HepG2 (cell line): ENCODE measurements around the gene USP32. TPM values are rescaled to one million over a fixed set of nuclear protein-coding genes. Genes with fewer than 3 reads are reported as not detected.

Source experiments
- AGO1 ChIP-seq: fragments of 200-400 bp; formaldehyde crosslinking; IDR thresholded peaks from 2 replicates; pipeline ENCODE4 v1.6.1; 2017; ENCODE audit warnings: mild to moderate bottlenecking, low read depth, low read length, moderate library complexity; ENCODE audit not compliant: poor library complexity, severe bottlenecking
- AHR ChIP-seq: IDR thresholded peaks from 2 replicates; pipeline ENCODE4 v1.6.1; 2018; ENCODE audit warnings: missing genetic modification reagents, missing compliant biosample characterization
- CENPT ChIP-seq: sonication (generic); formaldehyde crosslinking; IDR thresholded peaks from 2 replicates; pipeline ENCODE4 v1.8.0; 2022; ENCODE audit warnings: low read depth, mild to moderate bottlenecking, moderate library complexity, missing genetic modification reagents
- DR1 ChIP-seq: sonication (generic); formaldehyde crosslinking; IDR thresholded peaks from 2 replicates; pipeline ENCODE4 v1.8.0; 2021; ENCODE audit warnings: mild to moderate bottlenecking, missing genetic modification reagents, inconsistent platforms
- E2F2 ChIP-seq: sonication (generic); formaldehyde crosslinking; IDR thresholded peaks from 2 replicates; pipeline ENCODE4 v1.4.0; 2020; ENCODE audit warnings: missing genetic modification reagents, borderline replicate concordance
- EP300 ChIP-seq, 3 experiments: sonication (generic) in 1 of 3; formaldehyde crosslinking in 1 of 3; IDR thresholded peaks; 2 replicates each; pipeline versions ENCODE4 v1.5.1 to v1.6.1; 2011 to 2020; ENCODE audit warnings: low read depth in 2 of 3, low read length in 2 of 3, borderline replicate concordance in 1 of 3, improper control_type of control experiment in 1 of 3, mild to moderate bottlenecking in 1 of 3, missing genetic modification reagents in 1 of 3, moderate library complexity in 1 of 3
- MXD4 ChIP-seq: IDR thresholded peaks from 2 replicates; pipeline ENCODE4 v1.6.1; 2016; ENCODE audit warnings: mild to moderate bottlenecking, missing biosample characterization, missing genetic modification reagents
- RBAK ChIP-seq: sonication (generic); formaldehyde crosslinking; IDR thresholded peaks from 2 replicates; pipeline ENCODE4 v1.5.1; 2020; ENCODE audit warnings: mild to moderate bottlenecking, missing genetic modification reagents
- RNF2 ChIP-seq: fragments of 450-650 bp; conservative IDR thresholded peaks from 2 replicates; pipeline ENCODE4 v1.6.1; 2016; ENCODE audit warnings: low read depth
- SMC3 ChIP-seq: IDR thresholded peaks from 2 replicates; pipeline ENCODE4 v1.6.1; 2011; ENCODE audit warnings: low read length, improper control_type of control experiment
- SUZ12 ChIP-seq: fragments of 150-350 bp; IDR thresholded peaks from 2 replicates; pipeline ENCODE4 v1.6.1; 2014; ENCODE audit warnings: low read depth, low read length
- TOE1 ChIP-seq: sonication (generic); formaldehyde crosslinking; IDR thresholded peaks from 2 replicates; pipeline ENCODE4 v1.4.0; 2020; ENCODE audit warnings: mild to moderate bottlenecking, missing genetic modification reagents
- WIZ ChIP-seq: sonication (generic); formaldehyde crosslinking; IDR thresholded peaks from 2 replicates; pipeline ENCODE4 v1.5.1; 2020; ENCODE audit warnings: mild to moderate bottlenecking, missing genetic modification reagents
- ZBTB1 ChIP-seq: sonication (generic); formaldehyde crosslinking; IDR thresholded peaks from 2 replicates; pipeline ENCODE4 v1.4.0; 2020; ENCODE audit warnings: missing genetic modification reagents, borderline replicate concordance
- ZC3H4 ChIP-seq: sonication (generic); formaldehyde crosslinking; IDR thresholded peaks from 2 replicates; pipeline ENCODE4 v1.4.0; 2020; ENCODE audit warnings: missing genetic modification reagents, borderline replicate concordance
- ZFP82 ChIP-seq: sonication (generic); formaldehyde crosslinking; IDR thresholded peaks from 2 replicates; pipeline ENCODE4 v1.5.1; 2020; ENCODE audit warnings: mild to moderate bottlenecking, missing genetic modification reagents, borderline replicate concordance
- ZFY ChIP-seq: sonication (generic); formaldehyde crosslinking; IDR thresholded peaks from 2 replicates; pipeline ENCODE4 v1.4.0; 2020; ENCODE audit warnings: missing genetic modification reagents
- ZNF20 ChIP-seq: sonication (generic); formaldehyde crosslinking; IDR thresholded peaks from 2 replicates; pipeline ENCODE4 v1.4.0; 2020; ENCODE audit warnings: mild to moderate bottlenecking, moderate library complexity, missing genetic modification reagents
- ZNF263 ChIP-seq: sonication (generic); formaldehyde crosslinking; IDR thresholded peaks from 2 replicates; pipeline ENCODE4 v1.4.0; 2020; ENCODE audit warnings: missing genetic modification reagents
- ZNF530 ChIP-seq: sonication (generic); formaldehyde crosslinking; IDR thresholded peaks from 2 replicates; pipeline ENCODE4 v1.5.0; 2020; ENCODE audit warnings: low read depth, mild to moderate bottlenecking, missing genetic modification reagents
- ZSCAN9 ChIP-seq: IDR thresholded peaks from 2 replicates; pipeline ENCODE4 v1.6.1; 2016; ENCODE audit warnings: borderline replicate concordance
- polyA plus RNA-seq, 8 experiments: library from polyadenylated mRNA; depleted of rRNA in 3 of 8; stranded (reverse) in 7 of 8; unstranded in 1 of 8; fragments of >200 nt; fragmentation: Illumina TruSeq in 4 of 8; extraction: Trizol in 4 of 8; gene quantifications; 2 replicates each; pipeline versions ENCODE4 v1.2.1 to v1.2.3, GENCODE V29; 2011 to 2016; ENCODE audit warnings: low read depth in 4 of 8, missing spikeins in 1 of 8, mixed read lengths in 1 of 8; ENCODE audit not compliant: insufficient read depth in 1 of 8
- total RNA-seq, 5 experiments: library from RNA; depleted of rRNA; stranded (reverse); fragments of >200 nt; fragmentation: Illumina TruSeq; extraction: Trizol; gene quantifications; 2 replicates each; pipeline ENCODE4 v1.2.3, GENCODE V29; 2016; ENCODE audit warnings: low read depth in 1 of 5
- TF ChIP-seq, protein P1 (sequence below): sonication (generic); formaldehyde crosslinking; IDR thresholded peaks from 2 replicates; pipeline ENCODE4 v1.5.0; 2020; ENCODE audit warnings: missing genetic modification reagents
- TF ChIP-seq, protein P2 (sequence below): sonication (generic); formaldehyde crosslinking; conservative IDR thresholded peaks from 2 replicates; pipeline ENCODE4 v1.8.0; 2022; ENCODE audit warnings: low read depth, missing genetic modification reagents
- TF ChIP-seq, protein P3 (sequence below): sonication (generic); formaldehyde crosslinking; IDR thresholded peaks from 2 replicates; pipeline ENCODE4 v1.8.0; 2022; ENCODE audit warnings: missing genetic modification reagents, mild to moderate bottlenecking, moderate library complexity, borderline replicate concordance

The USP32 gene
- total and polyA plus RNA-seq, 2 of the 13 experiments (the other 11 are each of a cell fraction or from before 2014, with no cell fraction given) = 24.9 to 39.9 TPM

- TF ChIP-seq, protein P1, sequence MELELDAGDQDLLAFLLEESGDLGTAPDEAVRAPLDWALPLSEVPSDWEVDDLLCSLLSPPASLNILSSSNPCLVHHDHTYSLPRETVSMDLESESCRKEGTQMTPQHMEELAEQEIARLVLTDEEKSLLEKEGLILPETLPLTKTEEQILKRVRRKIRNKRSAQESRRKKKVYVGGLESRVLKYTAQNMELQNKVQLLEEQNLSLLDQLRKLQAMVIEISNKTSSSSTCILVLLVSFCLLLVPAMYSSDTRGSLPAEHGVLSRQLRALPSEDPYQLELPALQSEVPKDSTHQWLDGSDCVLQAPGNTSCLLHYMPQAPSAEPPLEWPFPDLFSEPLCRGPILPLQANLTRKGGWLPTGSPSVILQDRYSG (CRISPR knock-in tag) = peak; percentile 92; the same call in 1 of the 2 replicates
- 0 out of 2 replicates have a peak, but pooled peaks have one; percentile 45 for TF ChIP-seq AHR
- TF ChIP-seq DR1 = peak; percentile 78; the same call in 1 of the 2 replicates
- TF ChIP-seq, protein P2, sequence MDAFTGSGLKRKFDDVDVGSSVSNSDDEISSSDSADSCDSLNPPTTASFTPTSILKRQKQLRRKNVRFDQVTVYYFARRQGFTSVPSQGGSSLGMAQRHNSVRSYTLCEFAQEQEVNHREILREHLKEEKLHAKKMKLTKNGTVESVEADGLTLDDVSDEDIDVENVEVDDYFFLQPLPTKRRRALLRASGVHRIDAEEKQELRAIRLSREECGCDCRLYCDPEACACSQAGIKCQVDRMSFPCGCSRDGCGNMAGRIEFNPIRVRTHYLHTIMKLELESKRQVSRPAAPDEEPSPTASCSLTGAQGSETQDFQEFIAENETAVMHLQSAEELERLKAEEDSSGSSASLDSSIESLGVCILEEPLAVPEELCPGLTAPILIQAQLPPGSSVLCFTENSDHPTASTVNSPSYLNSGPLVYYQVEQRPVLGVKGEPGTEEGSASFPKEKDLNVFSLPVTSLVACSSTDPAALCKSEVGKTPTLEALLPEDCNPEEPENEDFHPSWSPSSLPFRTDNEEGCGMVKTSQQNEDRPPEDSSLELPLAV (CRISPR knock-in tag) = 0 out of 2 replicates have a peak, but pooled peaks have one; percentile 47
- TF ChIP-seq ZC3H4 (CRISPR knock-in tag) = no peak
- no peak for TF ChIP-seq ZNF20
- TF ChIP-seq MXD4 (CRISPR knock-in tag) = peak; percentile 79
- TF ChIP-seq, protein P3, sequence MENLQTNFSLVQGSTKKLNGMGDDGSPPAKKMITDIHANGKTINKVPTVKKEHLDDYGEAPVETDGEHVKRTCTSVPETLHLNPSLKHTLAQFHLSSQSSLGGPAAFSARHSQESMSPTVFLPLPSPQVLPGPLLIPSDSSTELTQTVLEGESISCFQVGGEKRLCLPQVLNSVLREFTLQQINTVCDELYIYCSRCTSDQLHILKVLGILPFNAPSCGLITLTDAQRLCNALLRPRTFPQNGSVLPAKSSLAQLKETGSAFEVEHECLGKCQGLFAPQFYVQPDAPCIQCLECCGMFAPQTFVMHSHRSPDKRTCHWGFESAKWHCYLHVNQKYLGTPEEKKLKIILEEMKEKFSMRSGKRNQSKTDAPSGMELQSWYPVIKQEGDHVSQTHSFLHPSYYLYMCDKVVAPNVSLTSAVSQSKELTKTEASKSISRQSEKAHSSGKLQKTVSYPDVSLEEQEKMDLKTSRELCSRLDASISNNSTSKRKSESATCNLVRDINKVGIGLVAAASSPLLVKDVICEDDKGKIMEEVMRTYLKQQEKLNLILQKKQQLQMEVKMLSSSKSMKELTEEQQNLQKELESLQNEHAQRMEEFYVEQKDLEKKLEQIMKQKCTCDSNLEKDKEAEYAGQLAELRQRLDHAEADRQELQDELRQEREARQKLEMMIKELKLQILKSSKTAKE (CRISPR knock-in tag) = no peak
- TF ChIP-seq WIZ (CRISPR knock-in tag) = peak; percentile 39; the same call in 1 of the 2 replicates
- no peak for TF ChIP-seq ZNF530 (CRISPR knock-in tag)
- TF ChIP-seq ZSCAN9 (CRISPR knock-in tag) = peak; percentile 58; the same call in 1 of the 2 replicates
- TF ChIP-seq ZFP82 = 0 out of 2 replicates have a peak, but pooled peaks have one; percentile 58
- no peak for TF ChIP-seq AGO1
- TF ChIP-seq ZBTB1 (CRISPR knock-in tag) = no peak
- peak; percentile 91 for TF ChIP-seq RNF2
- TF ChIP-seq CENPT (CRISPR knock-in tag) = no peak
- peak; percentile 99; the same call in 1 of the 2 replicates for TF ChIP-seq E2F2 (CRISPR knock-in tag)
- no peak for TF ChIP-seq RBAK
- peak; percentile 80 for TF ChIP-seq ZNF263 (CRISPR knock-in tag)
- TF ChIP-seq SUZ12 = no peak
- no peak for TF ChIP-seq EP300 (IDR thresholded peaks at IDR 0.05; ENCODE audit: low read depth in 2 of 2, low read length in 2 of 2)
- TF ChIP-seq EP300 (CRISPR knock-in tag; IDR thresholded peaks at IDR 0.05; ENCODE audit: borderline replicate concordance) = no peak
- no peak for TF ChIP-seq SMC3
- peak; percentile 94 for TF ChIP-seq ZFY (CRISPR knock-in tag)
- TF ChIP-seq TOE1 (CRISPR knock-in tag) = no peak
Measured at GRCh38 chr17:60135151-60135950, 256.6 kb downstream of the USP32 start (continued).
